ENCODE measurements around the gene AARSD1. TPM values are rescaled to one million over a fixed set of nuclear protein-coding genes. Genes with fewer than 3 reads are reported as not detected.
A peak's percentile ranks its signal among the peaks of the same experiment; 100 is the strongest.

AARSD1 gene, protein sequence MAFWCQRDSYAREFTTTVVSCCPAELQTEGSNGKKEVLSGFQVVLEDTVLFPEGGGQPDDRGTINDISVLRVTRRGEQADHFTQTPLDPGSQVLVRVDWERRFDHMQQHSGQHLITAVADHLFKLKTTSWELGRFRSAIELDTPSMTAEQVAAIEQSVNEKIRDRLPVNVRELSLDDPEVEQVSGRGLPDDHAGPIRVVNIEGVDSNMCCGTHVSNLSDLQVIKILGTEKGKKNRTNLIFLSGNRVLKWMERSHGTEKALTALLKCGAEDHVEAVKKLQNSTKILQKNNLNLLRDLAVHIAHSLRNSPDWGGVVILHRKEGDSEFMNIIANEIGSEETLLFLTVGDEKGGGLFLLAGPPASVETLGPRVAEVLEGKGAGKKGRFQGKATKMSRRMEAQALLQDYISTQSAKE
- total RNA-seq (2022), result 48.9 and 79.9 TPM in 2 replicates
- Bru-seq, nascent RNA, result percentile 66 among the genes with signal in this experiment
- BruChase-seq, experiment 1, labeled RNA remaining after a 6-hour chase, result percentile 80 among the genes with signal in this experiment
- percentile 73 among the genes with signal in this experiment for BruChase-seq, experiment 2, labeled RNA remaining after a 2-hour chase
- long read RNA-seq, transcript AARSD1-202 (12 exons, 1,322 nt), result major isoform, 42 of 74 reads
- long read RNA-seq, partial matches to known transcripts, result 4 of 74 reads
- long read RNA-seq, other reads (novel, unspliced or antisense), result 28 of 74 reads

DNA sequence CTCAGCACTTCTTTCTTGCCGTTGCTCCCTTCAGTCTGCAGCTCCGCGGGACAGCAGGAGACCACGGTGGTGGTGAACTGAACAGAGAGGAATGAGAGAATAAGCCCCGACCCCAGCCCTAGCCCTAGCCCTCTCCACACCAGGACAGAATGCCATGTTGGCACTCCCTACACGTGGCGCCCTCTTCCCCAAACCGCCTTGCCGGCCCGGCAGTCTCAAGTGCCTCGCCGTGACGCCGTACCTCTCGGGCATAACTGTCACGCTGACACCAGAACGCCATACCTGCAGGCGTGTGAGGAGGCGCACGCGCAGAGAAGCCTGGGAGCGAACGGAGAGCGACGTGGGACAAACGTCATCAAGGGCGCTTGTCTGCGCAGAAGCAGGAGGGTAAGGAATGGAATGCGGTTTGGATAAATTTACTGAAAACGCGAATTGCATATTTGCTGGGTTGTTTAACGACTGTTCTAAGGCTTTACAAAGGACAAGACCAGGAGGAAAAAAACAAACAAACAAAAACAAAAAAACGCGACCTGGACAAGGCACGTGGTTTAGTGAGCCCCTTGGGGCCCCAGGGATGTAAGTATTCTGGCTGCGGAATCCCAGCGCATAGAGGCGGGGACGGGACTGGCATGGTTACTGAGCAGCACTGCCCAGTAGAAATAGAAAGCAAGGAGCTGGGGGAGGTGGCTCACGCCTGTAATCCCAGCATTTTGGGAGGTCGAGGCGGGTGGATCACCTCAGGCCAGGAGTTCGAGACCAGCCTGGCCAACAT, at the start of gene AARSD1:
TSS of gene AARSD1 (minus strand) at position 294 of the 772 bp plus-strand sequence. CDS start at position 280, 14 bp downstream.
- CTCF ChIA-PET, result interaction anchor here (2.0 kb wide), 1 partner anchor 33 kb away, joined by 11 read pairs; the partner anchor contains the start of gene RPL27
- H3K36me3 Mint-ChIP-seq (ENCODE audit: insufficient read depth, unreplicated experiment), result peaks cover 47% of the 10 kb centered on the region

GRCh38 chr17:43013296-43013695, 49.0 kb upstream of the AARSD1 start:
- BruUV-seq (replicated peaks), result no TSS peak
- CTCF ChIA-PET, result interaction anchor here (0.6 kb wide), 1 partner anchor 61 kb away, joined by 3 read pairs; no protein-coding TSS in a partner anchor
- TF ChIP-seq CTCF (IDR thresholded peaks at IDR 0.05; ENCODE audit: unreplicated experiment), result no peak
- DNase-seq (ENCODE audit: unreplicated experiment), result no peak
- H3K4me3 Mint-ChIP-seq (ENCODE audit: unreplicated experiment), result no peak overlapping the region
- peaks cover 12% of the 10 kb centered on the region for H3K4me1 Mint-ChIP-seq (ENCODE audit: insufficient read depth, unreplicated experiment)
- H3K9me3 Mint-ChIP-seq (ENCODE audit: unreplicated experiment), result no peaks in the 10 kb centered on the region
- intact Hi-C loops (cut with micrococcal nuclease), result no loop called here
- H3K36me3 Mint-ChIP-seq (ENCODE audit: insufficient read depth, unreplicated experiment), result peaks cover 36% of the 10 kb centered on the region
- no peaks in the 10 kb centered on the region for H3K27me3 Mint-ChIP-seq (ENCODE audit: insufficient read depth, unreplicated experiment)
- POLR2A ChIA-PET, result interaction anchor here (0.5 to 4.1 kb wide), 4 partner anchors 9 to 185 kb away, joined by 3 to 25 read pairs (median 4); partner anchors contain the start of genes RPL27 and VAT1
- no peak overlapping the region for H3K27ac Mint-ChIP-seq (ENCODE audit: low read depth, unreplicated experiment)

More for the DNA sequence above, at the start of gene AARSD1:
- BruUV-seq (replicated peaks), result TSS peak; percentile 87
- TF ChIP-seq CTCF (IDR thresholded peaks at IDR 0.05; ENCODE audit: unreplicated experiment), result no peak
- DNase-seq (ENCODE audit: unreplicated experiment), result peak; percentile 90
- Mint-ChIP-seq H3K4me1 (ENCODE audit: insufficient read depth, unreplicated experiment) (peaks cover 10% of the 10 kb centered on the region), H3K27ac (ENCODE audit: low read depth, unreplicated experiment) (peak within 1 kb of the TSS; percentile 95), H3K4me3 (ENCODE audit: unreplicated experiment) (peak within 1 kb of the TSS; percentile 96), H3K27me3 (ENCODE audit: insufficient read depth, unreplicated experiment) (no peaks in the 10 kb centered on the region), H3K9me3 (ENCODE audit: unreplicated experiment) (no peaks in the 10 kb centered on the region)
- intact Hi-C loops (cut with micrococcal nuclease), result loop anchor here (1.0 kb wide), 1 partner anchor 34 kb away; the partner anchor contains the start of gene RPL27
- POLR2A ChIA-PET, result interaction anchor here (0.6 to 3.2 kb wide), 22 partner anchors 10 to 575 kb away, joined by 3 to 35 read pairs (median 4); partner anchors contain the start of genes PSME3, PTGES3L, RPL27 and RUNDC1

DNA sequence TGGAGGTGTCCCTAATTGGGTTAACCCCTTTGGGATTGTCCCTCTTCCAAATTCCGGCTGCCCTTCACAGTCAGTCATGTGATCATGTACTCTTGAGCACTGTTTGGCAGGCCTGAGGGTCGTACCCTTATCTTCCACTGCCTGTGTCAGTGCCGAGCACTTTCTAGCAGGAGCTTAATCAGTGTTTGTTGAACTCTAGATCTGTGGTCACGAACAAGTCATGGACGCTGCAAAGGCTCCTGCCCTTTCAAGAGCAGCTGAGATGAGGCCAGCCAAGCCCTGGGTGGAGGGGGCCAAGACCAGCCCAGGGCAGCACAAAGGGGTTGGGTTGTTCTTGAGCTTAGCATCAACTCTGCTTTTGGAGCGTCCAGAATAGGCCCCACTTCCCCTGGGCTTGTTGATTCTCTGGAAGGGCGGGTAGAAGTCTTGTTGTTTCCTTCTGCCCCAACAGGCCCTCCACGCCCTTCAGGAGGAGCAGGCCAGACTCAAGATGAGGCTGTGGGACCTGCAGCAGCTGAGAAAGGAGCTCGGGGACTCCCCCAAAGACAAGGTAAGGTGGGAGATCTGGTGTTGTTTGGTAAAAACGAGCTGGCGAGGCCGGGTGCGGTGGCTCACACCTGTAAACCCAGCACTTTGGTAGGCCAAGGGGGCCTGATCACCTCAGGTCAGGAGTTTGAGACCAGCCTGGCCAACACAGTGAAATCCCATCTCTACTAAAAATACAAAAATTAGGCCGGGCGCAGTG, 47.6 kb upstream of the AARSD1 start:
- no peaks in the 10 kb centered on the region for H3K27me3 Mint-ChIP-seq (ENCODE audit: insufficient read depth, unreplicated experiment)
- ChIA-PET POLR2A (interaction anchor here (1.5 to 4.1 kb wide), 4 partner anchors 10 to 13 kb away, joined by 5 to 25 read pairs (median 10); partner anchors contain the start of genes RPL27 and VAT1), CTCF (interaction anchor here (0.6 kb wide), 1 partner anchor 116 kb away, joined by 3 read pairs; no protein-coding TSS in a partner anchor)
- BruUV-seq (replicated peaks), result no TSS peak
- no peak for DNase-seq (ENCODE audit: unreplicated experiment)
- TF ChIP-seq CTCF (IDR thresholded peaks at IDR 0.05; ENCODE audit: unreplicated experiment), result no peak
- peaks cover 31% of the 10 kb centered on the region for H3K36me3 Mint-ChIP-seq (ENCODE audit: insufficient read depth, unreplicated experiment)
- H3K4me1 Mint-ChIP-seq (ENCODE audit: insufficient read depth, unreplicated experiment), result peaks cover 6% of the 10 kb centered on the region
- no peak overlapping the region for H3K27ac Mint-ChIP-seq (ENCODE audit: low read depth, unreplicated experiment)
- no peaks in the 10 kb centered on the region for H3K9me3 Mint-ChIP-seq (ENCODE audit: unreplicated experiment)
- intact Hi-C loops (cut with micrococcal nuclease), result no loop called here
- no peak overlapping the region for H3K4me3 Mint-ChIP-seq (ENCODE audit: unreplicated experiment)

All from MCF 10A (cell line).